HG03565 (cell line): ENCODE measurements around the gene GATD1.

Experiments used
- ATAC-seq: cut with Tn5 transposase; IDR thresholded peaks from one replicate; pipeline ENCODE4 v1.9.1; 2021; ENCODE audit warnings: mild to moderate bottlenecking, moderate library complexity; ENCODE audit not compliant: unreplicated experiment

Gene GATD1

GRCh38 chr11:777288-778255 is at the start of gene GATD1:
Gene GATD1, minus strand, starts transcription at chr11:777487. Its CDS starts 25 bp downstream, at chr11:777462.
- peak; percentile 72 for ATAC-seq

DNA sequence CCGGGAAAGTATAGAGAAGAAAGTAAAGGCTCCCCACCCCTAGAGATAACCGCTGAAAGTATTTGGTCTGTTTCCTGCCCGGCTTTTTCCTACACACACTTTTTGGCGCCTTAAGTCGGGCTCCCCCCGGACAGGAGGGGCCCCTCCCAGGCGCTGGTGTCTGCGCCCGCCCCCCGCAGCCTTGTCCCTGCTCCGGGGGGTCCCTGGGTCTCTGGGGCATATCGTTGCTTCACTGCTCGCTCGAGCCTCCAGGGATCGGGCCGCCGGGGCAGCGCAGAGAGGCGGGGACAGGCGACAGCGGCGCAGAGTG is 49.5 kb upstream of the GATD1 start:
- no peak for ATAC-seq

- no peak for ATAC-seq
These were observed 48.9 kb upstream of the GATD1 start for GRCh38 chr11:826227-826621.

DNA sequence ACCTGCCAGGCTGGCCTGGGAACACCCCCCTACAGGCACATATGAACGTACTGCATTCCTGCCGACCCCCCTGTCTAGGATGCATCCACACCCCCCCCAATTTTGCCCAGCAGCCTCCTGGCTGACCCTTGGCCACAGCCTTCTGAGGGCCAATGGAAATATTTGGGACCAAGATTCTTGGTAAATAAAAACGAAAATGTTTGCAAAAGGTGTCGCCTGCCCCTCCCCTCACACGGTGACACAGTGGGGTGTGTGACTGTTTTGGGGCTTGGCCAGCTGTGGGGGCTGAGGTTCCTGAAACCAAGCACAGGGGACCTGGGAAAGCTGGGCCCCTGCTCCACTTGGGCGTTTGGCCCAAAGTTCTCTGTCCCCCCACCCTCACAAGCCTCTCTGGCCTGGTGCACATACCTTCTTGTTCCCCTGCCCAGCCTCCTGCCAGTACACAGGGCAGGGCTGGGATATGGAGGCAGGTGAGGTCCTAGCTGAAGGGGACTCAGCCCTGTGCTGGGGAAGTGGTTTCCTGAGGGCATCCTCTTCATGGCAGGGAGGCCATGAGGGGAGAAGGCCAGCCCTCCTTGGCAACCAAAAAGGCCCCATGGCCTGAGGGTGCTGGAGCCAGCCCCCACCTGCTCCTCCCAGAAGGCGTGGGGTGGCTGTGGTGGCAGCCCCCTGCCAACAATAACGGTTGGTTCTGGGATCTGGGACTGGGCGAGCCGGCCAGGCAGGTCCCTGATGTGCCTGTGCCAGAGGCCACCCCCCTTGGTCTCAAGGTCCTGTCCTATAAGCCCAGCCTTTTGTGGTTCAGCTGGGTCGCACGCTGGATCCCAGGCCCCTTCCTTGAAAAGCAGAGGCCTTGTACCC is 48.3 kb upstream of the GATD1 start:
- ATAC-seq, result no peak

- ATAC-seq, result no peak
These were observed 47.7 kb upstream of the GATD1 start for GRCh38 chr11:824942-825341.

- no peak for ATAC-seq
These were observed 47.1 kb upstream of the GATD1 start for GRCh38 chr11:824292-824880.

- no peak for ATAC-seq
These were observed 46.4 kb upstream of the GATD1 start for GRCh38 chr11:823441-824291.

DNA sequence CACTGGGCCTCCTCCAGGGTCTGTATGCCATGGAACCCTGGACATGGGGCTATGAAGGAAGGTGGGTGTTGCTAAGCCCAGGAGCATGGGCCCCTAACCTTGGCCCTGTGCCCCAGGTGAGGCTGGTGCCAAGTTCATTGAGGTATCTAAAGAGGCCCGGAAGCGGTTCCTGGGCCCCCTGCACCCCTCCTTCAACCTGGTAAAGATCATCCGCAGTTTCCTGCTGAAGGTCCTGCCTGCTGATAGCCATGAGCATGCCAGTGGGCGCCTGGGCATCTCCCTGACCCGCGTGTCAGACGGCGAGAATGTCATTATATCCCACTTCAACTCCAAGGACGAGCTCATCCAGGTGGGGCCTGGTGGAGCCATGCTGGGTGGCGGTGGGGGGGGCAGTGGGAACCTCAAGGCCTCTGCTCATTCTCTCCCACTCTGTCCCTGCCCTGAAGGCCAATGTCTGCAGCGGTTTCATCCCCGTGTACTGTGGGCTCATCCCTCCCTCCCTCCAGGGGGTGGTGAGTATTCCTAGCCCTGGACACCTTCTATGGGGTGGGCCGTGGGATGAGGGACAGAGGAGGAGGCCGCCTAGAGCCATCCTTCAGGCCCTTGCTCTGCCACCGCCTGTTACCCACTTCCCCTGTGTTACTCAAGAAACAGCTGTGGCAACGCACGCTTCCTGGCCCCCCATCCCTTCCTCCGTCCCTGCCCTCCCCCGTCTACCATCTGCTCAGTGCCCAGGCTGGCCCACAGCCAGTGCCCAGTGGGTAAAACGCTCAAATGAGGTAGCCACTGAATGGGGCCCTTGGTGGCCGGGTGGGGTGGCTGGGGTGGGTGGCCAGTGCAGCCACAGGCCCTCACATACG is 44.5 kb upstream of the GATD1 start:
- ATAC-seq, result no peak

DNA sequence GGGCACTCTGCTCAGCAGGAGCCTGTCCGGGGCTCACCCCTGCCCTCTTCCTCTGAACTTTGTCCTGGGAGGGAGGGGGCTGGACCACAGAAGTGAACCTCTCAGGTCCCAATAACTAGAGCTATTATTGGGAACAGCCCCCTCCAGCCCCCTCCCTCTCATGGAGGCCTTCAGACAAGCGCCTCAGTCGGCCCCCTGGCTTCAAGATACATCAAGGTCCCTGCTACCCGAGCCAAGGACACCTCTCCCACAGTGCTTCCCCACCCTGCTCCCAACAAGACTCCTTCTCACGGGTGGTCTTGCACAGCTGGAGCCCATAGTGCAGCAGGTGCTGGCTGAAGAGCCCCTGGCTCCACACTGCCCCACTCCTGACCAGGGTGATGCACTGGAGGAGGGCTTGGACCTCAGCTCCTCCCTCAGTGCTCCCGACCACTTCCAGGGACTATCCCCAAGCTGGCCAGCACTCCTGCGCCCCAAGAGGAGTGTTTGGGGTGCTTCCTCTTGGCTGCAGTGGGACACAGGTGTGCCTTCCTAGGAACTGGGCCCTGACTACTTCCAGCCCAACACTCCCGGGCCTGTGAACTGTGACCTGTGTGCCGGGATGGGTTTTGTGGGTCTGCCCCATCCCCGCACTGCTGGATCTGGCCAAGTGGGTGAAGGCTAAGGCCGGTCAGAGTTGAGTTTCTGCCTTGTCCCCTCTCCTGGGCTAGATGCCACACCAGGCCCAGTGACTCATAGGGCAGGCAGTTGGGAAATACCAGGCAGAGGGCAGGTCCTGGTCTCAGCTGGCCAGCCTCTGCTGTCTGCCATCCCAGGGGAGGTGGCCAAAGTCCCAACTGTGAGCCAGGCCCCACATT is 43.6 kb upstream of the GATD1 start:
- ATAC-seq, result no peak

- ATAC-seq, result peak; percentile 47
These were observed 42.8 kb upstream of the GATD1 start for GRCh38 chr11:819943-820649.

DNA sequence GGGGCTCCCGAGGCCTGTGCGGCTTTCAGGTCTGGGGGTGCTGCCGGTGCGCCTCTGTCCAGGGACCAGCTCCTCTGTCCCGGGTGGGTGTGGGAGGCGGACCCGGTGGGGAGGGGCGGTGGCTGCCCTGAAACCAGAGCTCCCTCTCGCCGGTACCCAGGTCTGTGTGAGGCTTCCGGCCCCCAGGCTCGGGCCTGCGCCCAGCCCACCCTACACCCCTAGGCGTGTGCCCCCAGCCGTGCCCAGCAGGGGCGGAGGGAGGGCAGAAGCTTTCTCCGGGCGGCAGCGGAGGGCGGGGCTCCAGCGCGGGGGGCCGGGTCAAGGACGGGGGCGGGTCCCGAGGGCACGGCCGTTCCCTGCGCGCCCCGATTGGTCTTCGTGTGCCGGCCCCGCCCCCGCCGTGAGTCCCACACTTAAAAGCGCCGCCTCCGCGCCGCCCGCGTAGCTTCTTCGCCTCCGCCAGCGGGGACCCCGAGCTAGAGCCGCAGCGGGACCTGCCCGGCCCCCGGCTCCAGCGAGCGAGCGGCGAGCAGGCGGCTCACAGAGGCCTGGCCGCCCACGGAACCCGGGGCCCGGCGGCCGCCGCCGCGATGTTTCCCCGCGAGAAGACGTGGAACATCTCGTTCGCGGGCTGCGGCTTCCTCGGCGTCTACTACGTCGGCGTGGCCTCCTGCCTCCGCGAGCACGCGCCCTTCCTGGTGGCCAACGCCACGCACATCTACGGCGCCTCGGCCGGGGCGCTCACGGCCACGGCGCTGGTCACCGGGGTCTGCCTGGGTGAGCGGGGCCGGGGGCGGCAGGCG is 42.0 kb upstream of the GATD1 start:
- peak; percentile 40 for ATAC-seq

DNA sequence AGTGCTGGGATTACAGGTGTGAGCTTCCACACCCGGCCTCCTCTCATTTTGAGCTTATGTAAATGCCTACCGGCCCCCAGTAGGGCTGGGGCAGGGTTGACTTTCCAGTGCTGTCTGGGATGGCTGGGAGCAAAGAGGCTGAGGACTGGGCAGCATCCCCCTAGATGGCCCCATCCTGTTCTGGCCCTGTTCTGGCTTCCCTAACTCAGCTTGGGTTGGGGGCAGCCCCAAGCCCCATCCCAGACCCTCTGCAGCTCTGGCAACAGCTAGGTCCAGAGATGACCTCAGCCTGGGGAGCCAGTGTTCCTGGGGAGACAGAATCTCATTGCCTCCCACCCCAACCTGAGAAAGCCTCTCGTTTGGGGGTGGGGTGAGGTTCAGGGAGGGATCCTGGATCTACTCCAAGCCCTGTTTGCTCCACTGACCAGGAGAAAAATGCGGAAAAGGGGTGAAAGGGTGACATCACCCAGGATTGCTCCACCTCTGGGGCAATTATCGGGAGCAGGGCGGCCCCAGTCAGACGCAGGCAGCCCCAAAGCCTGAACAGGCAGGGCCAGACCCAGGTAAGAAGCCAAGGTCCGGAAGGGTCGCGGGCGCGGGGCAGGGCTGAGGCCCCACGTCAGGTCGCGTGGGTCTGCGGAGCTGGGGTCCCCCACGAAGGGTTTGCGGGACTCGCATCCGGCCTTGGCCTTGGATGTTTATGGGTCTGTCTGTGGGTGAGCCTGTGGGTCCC is 41.3 kb upstream of the GATD1 start, which contains the start of gene PNPLA2:
Gene PNPLA2, plus strand, starts transcription at position 519 of the 733 bp plus-strand sequence. CDS start 805 bp downstream, outside the sequence.
- ATAC-seq, result no peak

GRCh38 chr11:816433-816779 is 39.1 kb upstream of the GATD1 start:
- ATAC-seq, result no peak

GRCh38 chr11:815675-816432 is 38.6 kb upstream of the GATD1 start:
- ATAC-seq, result no peak

DNA sequence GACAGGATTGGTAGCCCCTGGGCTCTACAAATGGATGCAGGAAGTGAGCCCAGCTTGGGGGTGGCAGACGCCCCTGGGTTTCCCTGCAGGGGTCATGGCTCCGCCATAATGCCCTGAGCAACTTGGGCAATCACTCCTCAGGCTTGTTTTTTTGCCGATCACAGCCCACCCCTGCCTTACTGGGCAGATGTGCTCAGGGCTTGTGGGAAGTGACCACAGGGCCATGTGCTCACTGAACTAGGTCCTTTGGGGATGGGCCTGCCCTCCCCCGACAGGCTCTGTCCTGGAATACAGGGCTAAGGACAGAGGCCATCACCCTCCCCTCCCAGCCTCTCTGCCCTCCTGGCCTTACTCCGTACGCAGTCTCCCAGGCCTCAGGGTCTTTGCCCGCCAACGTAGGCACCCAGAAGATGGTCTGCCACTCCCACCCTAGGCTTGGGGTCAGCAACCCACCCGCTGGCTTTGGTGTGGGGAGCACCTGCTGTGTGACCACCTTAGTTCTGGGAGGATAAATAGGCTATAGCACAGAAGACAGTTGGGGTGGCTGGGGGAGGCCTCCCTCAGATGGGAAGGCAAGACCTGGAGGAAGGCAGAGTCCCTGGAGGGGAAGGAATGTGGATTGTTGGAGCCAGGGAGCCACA is 36.3 kb upstream of the GATD1 start:
- ATAC-seq, result no peak
